Measurements from ENCODE around the gene ASH1L. TPM values are rescaled to one million over a fixed set of nuclear protein-coding genes. Genes with fewer than 3 reads are reported as not detected.
"Not testable (repeated sequence)": the region's sequence is repeated elsewhere in the genome, so short reads cannot be mapped to it uniquely, and the experiment has no call there.

The ASH1L gene
- polyA plus RNA-seq, 3 donors: 5.6 to 13.6 (median 12.0) TPM

DNA sequence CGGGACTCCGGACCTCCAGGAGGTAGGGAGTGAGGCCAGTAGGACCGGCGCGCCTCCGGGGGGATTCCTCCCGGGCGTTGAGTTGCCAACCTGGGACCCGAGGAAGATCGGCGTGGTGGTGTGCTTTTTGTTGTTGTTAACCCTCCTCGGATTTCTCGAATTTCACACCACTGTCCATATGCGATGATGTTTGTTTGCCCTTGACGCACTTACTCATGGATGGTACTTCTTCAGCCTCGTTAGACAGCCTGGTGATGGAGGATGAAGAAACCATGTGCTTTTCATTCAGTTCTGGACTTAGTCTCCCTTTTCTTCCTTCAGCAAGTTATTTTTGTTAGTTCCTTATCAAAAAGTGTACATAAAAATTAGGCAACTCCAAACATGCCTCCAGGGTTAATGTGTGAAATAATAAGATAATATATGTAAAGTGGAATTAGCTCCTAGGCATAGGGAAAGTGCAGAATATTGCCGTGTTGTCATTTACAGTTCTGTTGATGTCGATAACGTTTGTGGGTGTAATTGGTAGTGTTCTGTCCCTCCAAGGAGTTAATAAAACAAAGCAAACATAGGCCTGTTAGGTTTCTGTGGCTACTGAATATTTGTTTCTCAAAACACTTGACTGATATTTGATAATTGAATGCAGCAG, 897 bp upstream of the ASH1L start:
- not testable (repeated sequence) for H3K27ac ChIP-seq (ENCODE audit: low read depth, low read length)
- WGBS, 3 donors: 0% methylated on average over 19 of the region's 19 CpGs

DNA sequence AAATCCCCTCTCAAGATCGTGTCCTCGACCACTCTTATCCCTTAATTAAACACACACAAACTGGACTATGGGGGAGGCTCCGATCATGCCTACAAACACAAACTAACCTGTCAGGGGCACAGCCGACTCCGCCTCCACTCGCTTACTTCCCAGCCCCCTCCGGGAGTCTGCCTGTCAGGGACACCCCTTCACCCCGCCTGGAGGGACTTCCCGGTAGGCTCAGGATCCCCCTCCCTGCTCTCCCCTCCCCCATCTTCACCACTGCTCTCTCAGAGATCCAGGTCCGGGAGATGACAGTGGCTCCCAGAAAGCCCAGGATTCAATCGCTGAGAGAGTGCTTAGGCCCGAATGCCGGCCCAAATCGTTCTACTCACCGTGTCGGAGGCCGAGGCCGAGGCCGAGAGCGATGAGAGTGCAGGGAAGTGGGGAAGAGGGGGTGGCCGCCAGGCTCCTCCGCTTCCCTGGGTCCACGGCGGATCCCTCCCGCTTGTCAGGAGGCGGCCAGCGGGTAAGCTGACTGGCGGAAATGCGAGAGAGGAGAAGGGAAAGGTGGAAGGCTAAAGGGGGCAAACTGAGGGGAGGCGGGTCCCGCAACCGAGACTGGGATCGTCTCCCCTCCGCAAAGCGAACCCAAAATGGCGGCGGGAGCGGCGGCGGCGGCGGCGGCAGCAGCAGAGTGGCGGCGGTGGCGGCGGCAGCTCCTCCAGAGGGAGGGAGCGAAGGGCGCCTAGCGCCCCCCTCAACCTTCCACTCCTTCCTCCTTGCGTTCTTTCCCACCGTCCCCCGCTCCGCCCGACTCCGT, 623 bp downstream of the ASH1L start:
- whole genome bisulfite sequencing, 3 donors: 0 to 1% (median 1%) methylated on average over 24 to 40 of the region's 56 CpGs
- peak overlapping the region; percentile 94 for H3K27ac ChIP-seq (ENCODE audit: low read depth, low read length)

DNA sequence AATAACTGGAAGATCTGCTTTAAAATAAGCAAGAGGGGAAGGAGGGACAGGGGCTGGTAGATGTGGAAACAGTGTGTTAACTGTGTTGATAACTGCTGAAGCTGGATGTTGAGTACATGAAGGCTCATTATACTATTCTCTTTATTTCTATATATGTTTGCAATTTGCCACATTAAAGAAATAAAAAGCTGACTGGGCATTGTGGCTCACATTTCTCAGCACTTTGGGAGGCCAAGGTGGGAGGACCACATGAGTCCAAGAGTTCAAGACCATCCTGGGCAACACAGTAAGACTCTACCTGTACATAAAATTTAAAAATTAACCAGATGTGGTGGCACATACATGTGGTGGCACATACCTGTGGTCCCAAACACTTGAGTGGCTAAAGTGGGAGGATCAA, 6.7 kb downstream of the ASH1L start:
- H3K27ac ChIP-seq (ENCODE audit: low read depth, low read length): no peak overlapping the region

DNA sequence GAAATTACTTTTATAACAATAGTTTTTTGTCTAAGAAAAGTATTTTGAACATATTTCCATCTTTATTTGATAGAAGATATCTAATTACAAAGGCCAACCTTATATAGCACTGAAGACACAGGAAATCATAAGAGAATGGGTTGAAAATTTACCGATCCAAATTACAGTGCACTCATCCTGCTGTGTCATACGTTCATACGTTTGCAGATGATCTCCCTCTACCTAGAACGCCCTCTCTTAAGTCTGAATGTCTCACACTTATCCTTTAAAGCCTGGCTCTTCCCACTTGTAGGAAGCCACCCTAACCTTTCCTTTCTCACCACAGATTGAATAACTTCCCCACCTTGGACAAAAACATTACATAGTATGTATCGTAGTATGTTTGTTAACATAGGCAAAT, 9.3 kb downstream of the ASH1L start:
- no peak overlapping the region for H3K27ac ChIP-seq (ENCODE audit: low read depth, low read length)
- 47 to 49% (median 47%) methylated on average over 5 of the region's 5 CpGs for WGBS, 3 donors

DNA sequence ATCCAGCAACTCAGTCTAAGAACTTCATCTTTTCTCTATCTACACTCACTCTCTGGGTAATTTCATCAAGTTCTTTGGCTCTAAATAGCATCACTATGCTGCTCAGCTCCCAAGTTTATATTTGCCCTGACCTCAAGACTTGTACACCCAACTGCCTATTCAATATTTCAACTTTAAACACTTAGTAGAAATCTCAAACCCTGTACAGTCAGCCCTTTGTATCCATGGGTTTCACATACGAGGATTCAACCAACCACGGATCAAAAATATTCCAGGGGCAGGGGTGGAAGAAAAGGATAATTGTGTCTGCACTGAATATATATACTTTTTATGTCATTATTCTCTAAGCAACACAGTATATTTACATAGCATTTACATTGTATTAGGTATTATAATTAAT, 13.9 kb downstream of the ASH1L start:
- no peak overlapping the region for H3K27ac ChIP-seq (ENCODE audit: low read depth, low read length)
- 63 to 93% (median 86%) methylated on average over 2 of the region's 2 CpGs for WGBS, 3 donors

DNA sequence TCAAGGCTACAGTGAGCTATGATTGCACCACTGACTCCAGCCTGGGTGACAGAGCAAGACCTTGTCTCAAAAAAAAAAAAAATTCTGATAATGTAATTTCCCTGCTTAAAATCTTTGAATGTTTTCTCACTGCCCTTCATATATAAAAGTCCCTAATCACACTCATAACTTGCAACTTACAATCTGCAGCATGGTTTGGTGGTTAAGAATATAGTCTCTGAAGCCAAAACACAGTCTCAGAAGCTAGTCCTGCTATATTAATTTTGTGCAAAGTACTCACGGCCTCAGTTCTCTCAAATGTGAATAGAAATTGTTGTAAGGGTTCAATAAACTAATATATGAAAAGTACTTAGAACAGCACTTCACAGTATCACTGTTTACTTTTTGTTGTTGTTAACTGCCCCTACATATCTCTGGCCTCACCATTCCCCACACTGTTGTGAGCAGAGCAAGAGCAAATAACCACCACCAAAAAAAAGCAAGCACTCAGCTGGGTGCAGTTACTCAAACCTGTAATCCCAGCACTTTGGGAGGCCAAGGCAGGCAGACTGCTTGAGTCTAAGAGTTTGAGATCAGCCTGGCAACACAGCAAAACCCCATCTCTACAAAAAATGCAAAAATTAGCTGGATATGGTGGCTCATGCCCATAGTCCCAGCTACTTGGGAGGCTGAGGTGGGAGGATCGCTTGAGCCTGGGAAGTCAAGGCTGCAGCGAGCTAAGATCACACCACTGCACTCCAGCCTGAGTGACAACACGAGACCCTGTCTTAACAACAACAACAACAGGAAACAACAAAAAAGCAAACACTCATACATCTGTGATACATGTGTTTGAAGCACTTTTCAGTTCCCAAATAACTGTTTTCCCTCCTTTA, 22.4 kb downstream of the ASH1L start:
- H3K27ac ChIP-seq (ENCODE audit: low read depth, low read length): no peak overlapping the region

DNA sequence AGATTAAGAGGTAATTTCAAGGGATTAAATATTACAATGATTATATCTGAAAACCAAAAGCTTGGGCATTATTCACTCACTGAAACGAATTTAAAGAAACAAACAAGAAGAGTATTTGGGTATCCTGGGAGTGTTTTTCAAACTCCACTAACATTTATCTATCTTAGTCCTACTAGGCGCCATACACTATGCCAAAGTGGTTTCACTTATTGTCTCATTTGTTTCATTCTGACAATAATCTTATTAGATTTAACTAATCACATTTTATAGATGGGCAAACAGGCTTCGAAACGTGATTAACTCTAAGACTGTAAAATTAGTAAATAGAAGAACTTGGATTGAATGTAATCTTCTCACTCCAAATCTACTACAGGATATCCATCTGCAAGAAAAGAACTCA, 25.4 kb downstream of the ASH1L start:
- no peak overlapping the region for H3K27ac ChIP-seq (ENCODE audit: low read depth, low read length)
- 80 to 90% (median 80%) methylated on average over 4 of the region's 4 CpGs for WGBS, 3 donors

More for the DNA sequence above, 22.4 kb downstream of the ASH1L start:
- 84 to 88% (median 85%) methylated on average over 4 of the region's 4 CpGs for WGBS, 3 donors

DNA sequence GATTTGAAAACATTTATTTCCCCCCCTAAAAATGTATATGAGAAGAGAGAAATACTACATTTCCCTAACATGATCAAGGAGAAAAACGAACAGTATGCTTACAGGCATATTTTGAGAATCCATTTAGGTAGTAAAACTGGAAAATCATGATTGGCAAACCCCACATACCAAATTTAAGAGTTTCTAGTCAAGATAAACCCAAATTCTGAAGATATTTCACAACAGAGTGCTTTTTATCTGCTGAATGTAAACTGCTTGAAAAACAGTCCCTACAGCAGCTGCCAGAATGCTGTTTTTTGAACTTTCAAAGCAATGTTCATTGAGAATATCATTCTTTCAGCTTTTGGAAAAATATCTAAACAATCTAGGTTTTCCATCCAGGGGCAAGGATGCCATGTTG, 31.0 kb downstream of the ASH1L start:
- no peak overlapping the region for H3K27ac ChIP-seq (ENCODE audit: low read depth, low read length)
- 38 to 56% (median 54%) methylated on average over 1 of the region's 1 CpG for WGBS, 3 donors

DNA sequence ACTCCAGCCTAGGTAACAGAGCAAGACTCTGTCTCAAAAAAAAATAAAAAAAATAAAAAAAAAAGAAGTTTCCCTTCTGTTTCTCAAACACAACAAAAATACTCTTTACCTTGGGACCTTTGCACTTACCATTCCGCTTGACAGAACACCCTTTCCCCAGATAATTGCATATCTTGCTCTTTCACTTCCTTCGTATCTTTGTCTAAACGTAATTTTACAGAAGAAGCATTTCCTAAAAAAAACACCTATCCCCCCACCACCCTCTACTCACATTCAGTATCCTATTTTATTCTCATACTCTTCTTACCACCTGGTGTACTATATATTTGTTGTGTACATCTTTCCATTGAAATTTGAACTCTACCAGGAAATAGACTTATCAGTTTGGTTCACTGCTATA, 32.7 kb downstream of the ASH1L start:
- 73 to 89% (median 77%) methylated on average over 3 of the region's 3 CpGs for WGBS, 3 donors
- H3K27ac ChIP-seq (ENCODE audit: low read depth, low read length): no peak overlapping the region

DNA sequence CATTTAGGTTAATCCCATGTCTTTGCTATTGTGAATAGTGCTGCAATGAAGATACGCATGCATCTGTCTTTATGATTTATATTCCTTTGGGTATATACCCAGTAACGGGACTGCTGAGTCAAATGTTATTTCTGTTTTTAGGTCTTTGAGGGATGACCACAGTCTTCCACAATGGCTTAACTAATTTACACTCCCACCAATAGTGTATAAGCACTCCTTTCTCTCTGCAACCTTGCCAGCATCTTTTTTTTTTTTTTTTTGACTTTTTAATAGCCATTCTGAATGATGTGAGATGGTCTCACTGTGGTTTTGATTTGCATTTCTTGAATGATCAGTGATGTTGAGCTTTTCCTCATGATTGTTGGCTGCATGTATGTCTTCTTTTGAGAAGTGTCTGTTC, 33.5 kb downstream of the ASH1L start:
- WGBS, 3 donors: 62 to 85% (median 74%) methylated on average over 2 of the region's 2 CpGs
- no peak overlapping the region for H3K27ac ChIP-seq (ENCODE audit: low read depth, low read length)

DNA sequence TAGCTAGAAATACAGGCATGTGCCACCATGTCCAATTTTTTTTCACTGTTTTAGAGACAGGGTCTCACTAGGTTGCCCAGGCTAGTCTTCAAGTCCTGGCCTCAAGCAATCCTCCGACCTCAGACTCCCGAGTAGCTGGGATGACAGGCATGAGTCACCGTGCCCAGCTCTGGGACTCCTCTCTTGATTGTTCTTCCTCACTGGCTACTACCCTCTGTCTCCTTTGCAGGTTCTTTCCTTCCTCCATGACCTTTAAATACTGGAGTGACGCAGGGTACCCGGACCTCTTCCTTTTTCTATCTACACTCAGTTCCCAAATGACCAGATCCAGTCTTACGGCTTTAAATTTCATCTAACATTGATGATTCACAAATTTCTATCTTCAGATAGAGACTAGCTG, 34.9 kb downstream of the ASH1L start:
- no peak overlapping the region for H3K27ac ChIP-seq (ENCODE audit: low read depth, low read length)
- whole genome bisulfite sequencing, 3 donors: 72 to 81% (median 78%) methylated on average over 6 of the region's 6 CpGs

DNA sequence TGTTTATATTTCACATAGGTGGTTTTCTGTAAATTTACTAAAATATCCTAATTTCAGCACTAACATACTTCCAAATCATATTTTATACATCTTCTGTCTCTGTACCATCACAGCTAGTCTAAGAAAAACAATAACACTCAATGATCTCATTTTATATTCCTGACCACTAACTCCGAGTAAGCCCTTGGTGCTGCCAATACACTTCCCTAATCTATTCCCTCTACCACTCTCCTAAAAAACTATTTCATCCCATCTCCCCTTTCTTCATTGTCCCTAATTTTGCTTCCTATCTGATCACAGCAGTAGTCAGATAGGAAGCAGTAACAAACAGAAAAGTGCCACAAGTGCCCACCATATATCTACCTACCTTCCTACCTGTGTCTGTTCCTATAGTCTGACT, 36.2 kb downstream of the ASH1L start:
- WGBS, 3 donors: 76 to 97% (median 77%) methylated on average over 1 of the region's 1 CpG
- no peak overlapping the region for H3K27ac ChIP-seq (ENCODE audit: low read depth, low read length)

DNA sequence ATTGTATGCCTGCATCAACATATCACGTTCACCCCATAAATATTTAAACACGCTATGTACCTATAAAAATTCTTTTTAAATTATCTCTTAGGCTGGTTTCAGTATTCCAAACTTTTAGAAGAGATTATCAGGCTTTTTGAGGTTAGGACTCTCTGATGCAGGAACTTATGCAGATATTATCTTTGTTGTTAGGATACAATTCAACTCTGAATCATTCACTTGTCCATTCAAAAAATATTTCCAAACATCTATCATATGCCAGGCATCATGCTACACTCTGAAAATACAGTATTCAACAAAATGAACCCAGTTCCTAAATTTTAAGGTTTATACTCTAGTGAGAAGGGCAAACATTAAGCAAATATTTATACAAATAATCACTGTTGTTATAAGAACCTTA, 40.5 kb downstream of the ASH1L start:
- 95 to 96% (median 96%) methylated on average over 2 of the region's 2 CpGs for WGBS, 3 donors
- H3K27ac ChIP-seq (ENCODE audit: low read depth, low read length): no peak overlapping the region

DNA sequence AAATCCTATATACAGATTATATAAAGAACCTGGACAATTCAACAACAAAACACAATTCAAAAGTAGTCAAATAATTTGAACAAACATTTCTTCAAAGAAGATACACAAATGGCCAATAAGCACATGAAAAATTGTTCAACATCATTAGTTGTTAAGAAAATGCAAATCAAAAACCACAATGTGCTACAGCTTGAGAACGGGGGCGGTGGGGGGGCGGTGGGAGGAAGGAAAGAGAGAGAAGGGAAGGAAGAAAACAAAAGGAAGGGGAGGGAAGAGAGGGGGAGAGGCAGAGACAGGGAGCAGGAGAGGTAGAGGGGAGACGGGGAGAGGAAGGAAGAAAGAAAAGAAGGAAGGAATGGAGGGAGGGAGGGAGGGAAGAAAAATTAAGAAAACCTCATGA, 44.1 kb downstream of the ASH1L start:
- 42 to 97% (median 46%) methylated on average over 4 of the region's 4 CpGs for WGBS, 3 donors
- no peak overlapping the region for H3K27ac ChIP-seq (ENCODE audit: low read depth, low read length)

DNA sequence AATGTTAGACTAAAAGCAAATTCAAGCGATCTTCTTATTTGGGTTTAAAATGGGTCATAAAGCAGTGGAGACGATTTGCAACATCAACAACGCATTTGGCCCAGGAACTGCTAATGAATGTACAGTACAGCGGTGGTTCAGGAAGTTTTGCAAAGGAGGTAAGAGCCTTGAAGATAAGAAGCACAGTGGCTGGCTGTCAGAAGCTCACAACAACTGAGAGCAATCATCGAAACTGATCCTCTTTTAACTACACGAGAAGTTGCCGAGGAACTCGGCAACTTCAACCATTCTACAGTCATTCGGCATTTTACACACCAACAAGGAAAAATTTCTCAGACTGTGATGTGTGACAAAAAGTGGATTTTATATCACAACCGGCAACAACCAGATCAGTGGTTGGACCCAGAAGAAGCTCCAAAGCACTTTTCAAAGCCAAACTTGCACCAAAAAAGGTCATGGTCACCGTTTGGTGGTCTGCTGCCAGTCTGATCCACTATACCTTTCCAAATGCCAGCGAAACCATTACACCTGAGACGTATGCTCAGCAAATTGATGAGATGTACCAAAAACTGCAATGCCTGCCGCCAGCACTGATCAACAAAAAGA, 47.9 kb downstream of the ASH1L start:
- H3K27ac ChIP-seq (ENCODE audit: low read depth, low read length): no peak overlapping the region
- WGBS, 3 donors: 70 to 80% (median 76%) methylated on average over 14 of the region's 14 CpGs

DNA sequence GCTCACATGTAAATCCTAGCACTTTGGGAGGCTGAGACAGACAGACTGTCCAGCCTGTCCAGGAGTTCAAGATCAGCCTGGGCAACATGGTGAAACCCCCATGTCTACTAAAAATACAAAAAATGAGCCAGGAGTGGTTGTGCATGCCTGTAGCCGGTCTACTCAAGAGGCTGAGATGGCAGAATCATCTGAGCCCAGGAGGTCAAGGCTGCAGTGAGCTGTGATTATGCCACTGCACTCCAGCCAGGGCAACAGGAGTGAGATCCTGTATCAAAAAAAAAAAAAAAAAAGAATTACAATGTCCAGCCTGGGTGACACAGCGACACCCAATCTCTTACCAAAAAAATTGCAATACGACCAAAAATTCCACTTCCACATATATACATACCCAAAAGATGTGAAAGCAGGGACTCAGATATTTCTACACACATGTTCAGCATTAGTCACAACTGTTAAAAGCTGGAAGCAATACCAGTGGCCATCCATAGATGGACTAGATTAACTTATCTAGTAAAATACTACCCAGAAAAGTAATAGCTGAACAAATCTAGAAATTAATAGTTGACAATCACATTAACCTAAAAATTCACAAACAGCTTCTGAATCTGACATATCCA, 49.2 kb downstream of the ASH1L start:
- 78 to 89% (median 80%) methylated on average over 3 of the region's 3 CpGs for WGBS, 3 donors

DNA sequence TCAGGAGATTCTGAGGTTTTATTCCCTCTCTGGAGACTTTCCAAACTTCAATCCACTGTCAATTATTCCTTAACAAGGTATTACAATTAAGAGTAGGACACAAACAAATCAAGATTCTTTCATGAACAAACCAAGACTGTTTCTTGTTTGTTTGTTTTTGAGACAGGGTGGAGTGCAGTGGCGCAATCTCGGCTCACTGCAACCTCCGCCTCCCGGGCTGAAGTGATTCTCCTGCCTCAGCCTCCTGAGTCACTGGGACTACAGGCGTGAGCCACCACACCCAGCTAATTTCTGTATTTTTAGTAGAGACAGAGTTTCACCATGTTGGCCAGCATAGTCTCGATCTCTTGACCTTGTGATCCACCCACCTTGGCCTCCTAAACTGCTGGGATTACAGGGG, 51.2 kb downstream of the ASH1L start:
- WGBS, 3 donors: 75 to 87% (median 85%) methylated on average over 6 of the region's 6 CpGs
- not testable (repeated sequence) for H3K27ac ChIP-seq (ENCODE audit: low read depth, low read length)

More for the DNA sequence above, 49.2 kb downstream of the ASH1L start:
- H3K27ac ChIP-seq (ENCODE audit: low read depth, low read length): no peak overlapping the region

DNA sequence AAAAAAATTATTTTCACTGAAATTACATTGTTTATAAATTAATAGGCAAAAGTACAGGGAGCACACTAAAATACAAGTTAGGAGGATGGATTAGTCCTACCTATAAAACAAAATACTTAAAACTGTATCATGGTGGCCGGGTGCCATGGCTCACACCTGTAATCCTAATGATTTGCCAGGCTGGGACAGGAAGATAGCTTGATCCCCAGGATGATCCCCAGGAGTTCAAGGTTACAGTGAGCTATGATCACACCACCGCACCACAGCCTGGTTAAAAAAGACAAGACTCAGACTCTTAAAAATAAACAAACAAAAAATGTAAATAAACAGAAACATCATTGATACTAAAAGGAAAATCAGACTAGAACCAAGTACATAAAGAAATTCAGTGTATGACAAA, 53.5 kb downstream of the ASH1L start:
- H3K27ac ChIP-seq (ENCODE audit: low read depth, low read length): no peak overlapping the region
- WGBS, 3 donors: 82 to 89% (median 84%) methylated on average over 2 of the region's 2 CpGs
